NOMO-1 (cell line): ENCODE results near the gene IL16.
"Not testable (repeated sequence)": the region's sequence is repeated elsewhere in the genome, so short reads cannot be mapped to it uniquely, and the experiment has no call there.

Experiments used
- DNase-seq, 2 experiments: peaks; one replicate each; lab custom pipeline; 2025; ENCODE audit not compliant: unreplicated experiment in 2 of 2; lab: John Stamatoyannopoulos, UW

IL16 gene

DNA sequence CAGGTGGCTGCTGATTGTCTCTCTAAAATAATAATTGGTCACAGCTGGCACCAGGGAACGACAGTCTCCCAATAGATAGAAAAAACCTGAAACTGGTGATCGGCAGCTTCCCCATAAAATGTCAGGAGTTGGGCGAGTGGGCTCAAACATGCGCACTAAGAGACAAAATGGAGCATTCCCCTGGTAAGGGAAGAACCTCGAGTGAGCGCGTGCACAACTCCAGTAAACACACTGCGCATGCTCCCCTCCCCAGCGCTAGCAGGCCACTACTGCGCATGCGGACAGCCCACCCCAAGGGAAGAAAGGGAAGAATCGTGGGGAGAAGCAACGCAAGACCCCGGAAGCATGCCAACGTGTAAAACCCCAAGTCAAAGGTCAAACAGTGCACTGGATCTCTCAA, 134.9 kb downstream of the IL16 start:
- no peak for DNase-seq

DNA sequence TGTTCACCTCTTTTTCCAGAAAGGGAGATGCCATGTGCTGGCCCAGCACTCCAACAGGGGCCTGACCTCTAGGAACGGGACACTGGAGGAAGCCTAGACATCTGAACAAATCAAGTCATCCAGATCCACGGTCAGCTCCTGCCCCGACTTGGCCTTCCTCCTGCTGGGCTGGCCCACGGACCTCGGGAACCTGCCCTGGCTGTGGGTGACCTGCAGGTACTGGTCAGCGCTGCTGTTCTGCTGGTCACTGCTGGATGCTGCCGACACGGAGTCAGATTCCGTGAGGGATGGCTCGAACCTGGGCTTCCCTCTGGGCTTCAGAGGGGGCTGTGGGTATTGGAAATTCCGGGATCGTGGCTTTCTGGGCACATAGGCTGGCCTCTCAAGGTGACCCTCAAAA, 135.6 kb downstream of the IL16 start:
- DNase-seq, result no peak

DNA sequence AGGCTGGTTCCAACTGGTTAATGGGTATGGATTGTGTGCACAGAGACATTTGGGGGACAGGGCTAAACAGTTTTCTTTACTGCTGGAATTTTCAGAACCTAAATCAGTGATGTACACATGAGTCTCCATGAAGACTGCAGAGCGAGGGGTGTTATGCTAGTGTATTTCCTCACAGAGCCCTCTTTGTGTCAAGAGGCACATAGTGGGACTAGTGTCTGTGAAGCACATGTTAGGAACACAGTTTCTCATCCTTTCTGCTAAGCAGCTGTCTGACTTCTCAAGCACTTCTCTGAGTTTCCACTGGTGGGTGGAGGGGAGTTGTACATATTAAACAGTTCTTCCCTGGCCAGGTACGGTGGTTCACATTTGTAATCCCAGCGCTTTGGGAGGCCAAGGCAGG, 136.7 kb downstream of the IL16 start:
- DNase-seq, result no peak

DNA sequence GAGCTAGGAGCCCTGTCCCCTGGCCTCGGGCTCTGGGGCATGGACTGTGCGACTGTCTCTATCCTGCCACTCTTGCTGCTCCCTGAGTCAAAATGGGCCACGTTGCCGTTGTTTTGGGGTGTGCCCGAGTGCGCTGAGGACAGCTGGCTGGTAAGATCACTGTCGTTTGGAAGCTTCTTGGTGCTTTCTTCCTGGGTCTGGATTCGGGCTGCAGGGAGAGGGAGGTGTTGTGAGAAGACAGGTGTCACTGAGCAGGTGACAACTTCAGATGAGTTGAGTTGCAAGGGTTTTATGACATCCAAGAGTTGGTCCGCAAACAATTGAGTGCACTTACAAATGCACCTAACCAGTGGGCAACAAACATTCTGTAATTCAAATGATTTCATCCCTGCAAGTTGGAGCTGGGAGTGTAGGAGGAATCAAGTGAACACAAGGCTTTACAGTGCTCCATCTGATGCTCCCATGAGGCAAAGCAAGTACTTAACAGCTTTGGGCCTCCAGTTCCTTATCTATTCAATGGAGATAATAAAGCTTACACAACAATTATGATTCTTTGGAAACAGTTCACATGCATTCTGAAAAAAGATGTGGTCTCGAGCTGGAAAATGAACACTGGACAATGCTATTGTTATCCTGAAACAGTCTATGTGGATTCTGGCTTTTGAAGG, 138.2 kb downstream of the IL16 start:
- DNase-seq, result no peak

DNA sequence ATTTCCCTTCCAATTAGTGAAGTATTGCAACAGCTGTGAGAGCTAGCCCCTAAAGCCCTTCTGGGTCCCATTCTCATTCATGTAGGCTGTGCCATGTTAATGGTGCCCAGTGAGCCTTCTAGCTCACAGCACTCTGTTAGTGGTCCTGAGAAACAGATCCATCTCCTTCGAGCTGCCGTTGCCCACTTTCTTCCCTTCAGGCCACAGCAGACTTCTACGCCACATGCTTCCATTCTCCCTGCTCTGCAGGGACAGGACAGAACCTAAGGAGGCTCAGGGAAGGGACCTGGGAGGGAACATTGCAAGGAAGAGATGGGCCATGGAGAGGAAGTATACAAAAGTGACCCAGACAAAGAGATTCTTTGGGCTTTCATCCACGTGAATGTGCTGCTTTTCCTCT, 139.0 kb downstream of the IL16 start:
- DNase-seq, result no peak

DNA sequence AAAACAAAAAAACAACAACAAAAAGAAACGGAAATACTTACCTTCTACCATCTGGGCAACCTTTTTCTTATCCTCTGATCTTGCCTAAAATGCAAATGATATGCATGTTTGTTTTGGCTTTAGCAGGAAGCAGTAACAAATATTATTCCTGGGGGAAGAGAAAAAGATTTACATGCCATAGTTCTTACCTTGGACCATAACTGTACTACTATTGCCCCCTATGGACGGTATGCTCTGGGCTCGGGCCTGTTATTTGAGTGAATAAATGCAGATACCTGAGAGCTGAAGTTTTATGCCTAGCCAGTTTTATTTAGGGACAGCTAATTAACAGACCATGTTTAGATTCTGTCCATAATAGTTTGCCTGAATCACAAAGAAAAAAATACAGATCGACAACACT, 139.9 kb downstream of the IL16 start:
- no peak for DNase-seq

DNA sequence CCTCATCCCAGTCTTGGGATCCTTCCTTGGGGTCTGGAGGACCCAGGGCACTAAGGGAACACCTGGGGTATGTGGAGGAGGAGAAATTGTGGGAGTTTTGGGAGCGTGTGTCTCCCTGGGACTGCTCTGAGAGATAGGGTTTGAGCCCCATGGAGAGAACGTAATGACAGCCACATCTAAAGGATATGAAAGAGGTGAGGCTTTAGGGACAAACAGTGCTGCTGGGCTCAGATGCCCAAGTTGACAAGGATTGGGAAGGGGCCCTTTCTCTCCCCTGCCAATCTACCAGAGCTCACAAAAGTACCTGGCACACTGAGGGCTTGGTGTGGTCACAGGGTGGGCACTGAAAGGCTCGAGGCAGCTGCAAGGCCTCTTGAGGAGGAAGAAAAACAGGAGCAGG, 140.6 kb downstream of the IL16 start:
- no peak for DNase-seq

DNA sequence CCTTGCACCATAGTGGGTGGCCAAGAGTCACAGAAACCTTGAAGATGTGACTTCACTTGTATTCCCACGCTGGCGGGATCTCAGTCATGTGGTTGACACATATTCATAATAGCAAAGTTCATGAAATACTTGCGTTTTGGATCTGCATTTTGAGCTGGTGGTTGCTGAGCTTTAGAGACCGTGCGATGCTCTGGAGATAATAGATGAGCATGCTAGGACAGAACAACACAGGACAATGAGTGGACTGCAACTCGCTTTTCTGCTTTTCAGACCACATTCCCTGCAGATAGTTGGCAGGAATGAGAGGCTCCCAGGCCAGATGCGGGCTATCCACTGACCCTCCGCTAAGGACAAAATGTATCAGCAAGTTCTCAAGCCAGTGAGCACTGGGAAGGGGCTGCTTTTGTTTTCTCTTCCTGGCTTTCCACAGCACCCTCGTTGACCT, 141.1 kb downstream of the IL16 start:
- no peak for DNase-seq

DNA sequence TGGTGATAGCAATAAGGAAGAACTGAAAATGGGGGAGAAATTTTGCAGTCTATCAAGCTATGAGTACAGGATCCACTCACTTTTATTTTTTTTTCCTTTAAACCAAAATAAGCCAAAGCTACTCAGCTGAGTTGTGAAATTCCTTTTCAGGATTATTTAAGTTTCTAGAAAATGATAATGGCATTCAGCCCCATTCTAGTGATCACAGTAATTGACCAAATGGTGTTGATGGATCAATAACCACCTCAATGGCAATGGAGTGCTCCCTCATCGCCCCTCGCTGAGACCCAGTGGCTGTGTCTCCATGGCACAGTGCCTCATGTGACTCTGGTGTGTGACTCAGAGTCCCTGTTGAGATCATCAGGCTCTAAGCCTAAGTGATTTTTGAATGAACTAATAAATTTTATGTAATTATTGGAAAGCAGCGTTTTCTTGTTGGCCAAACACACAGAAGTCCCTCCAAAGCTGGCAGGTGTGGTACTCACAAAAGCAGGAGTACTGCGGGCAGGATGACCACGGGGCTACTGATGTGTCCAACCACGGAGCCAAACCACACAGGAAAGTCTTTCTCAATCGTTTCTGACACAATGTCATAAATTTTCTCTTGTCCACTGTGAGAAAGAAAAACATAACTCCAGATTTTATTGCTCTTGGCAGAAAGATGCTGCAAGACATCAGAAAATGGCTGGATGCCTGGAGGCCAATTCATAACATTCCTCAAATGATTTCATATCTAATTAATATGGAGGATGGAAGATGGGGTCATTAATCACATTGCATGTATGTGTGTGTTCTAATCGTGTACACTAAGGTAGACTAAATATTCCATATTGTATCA, 141.7 kb downstream of the IL16 start:
- DNase-seq, result peak; percentile 26 to 63

DNA sequence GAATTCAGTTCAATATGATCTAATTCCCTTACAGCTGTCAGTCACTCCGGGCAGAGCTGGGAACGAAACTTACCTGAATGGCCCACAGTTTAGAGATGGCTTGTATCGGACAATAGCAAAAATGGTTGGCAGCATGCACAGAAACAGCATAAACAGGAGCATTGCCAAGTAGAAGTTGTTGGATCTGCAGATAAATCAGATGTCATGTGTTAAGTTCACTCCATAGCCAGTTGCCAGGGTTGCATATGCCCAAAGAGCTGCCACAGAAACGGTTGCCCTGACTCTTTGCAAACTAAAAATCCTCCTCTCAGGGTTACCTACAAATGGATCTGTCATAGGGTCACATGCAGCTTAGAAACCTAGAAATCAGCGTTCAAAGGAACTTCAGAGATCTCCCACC, 142.6 kb downstream of the IL16 start:
- no peak for DNase-seq

DNA sequence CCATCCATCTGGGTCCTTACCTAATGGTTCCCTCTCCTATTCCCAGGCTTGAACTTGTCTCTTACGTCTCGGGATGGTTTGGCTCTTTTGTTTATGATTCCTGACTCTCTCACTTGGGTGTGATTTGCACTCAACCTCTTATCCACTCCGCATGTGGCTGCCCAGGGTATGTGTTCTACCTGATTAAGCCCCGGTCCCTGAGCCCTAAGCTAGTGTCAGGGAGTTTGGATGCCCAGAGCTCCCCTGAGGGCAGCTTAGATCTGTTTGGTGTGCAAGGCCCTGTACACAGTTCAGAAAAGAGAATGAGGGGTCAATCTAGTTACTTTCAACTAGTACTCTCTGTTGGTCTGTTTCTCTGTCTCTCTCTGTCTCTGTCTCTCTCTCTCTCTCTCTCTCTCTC, 143.2 kb downstream of the IL16 start:
- DNase-seq, result no peak

DNA sequence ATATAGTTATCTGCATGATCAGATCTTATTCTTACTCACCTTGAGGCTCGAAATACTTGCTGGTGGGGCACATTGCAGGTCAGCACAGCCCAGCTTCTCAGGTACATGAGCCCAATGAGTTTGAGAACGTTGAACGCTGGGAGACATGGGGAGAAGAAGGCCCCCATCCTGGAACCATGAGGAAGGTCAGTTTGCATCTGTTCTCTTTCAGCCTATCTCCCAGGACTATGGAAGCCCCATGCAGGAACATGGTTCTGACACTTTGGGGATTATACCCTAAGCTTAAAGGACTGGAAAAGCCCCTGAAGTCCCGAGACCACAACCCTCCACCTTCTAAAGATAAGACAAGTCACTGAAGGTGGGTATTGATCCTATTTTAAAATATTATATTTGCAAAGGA, 144.7 kb downstream of the IL16 start:
- no peak for DNase-seq

DNA sequence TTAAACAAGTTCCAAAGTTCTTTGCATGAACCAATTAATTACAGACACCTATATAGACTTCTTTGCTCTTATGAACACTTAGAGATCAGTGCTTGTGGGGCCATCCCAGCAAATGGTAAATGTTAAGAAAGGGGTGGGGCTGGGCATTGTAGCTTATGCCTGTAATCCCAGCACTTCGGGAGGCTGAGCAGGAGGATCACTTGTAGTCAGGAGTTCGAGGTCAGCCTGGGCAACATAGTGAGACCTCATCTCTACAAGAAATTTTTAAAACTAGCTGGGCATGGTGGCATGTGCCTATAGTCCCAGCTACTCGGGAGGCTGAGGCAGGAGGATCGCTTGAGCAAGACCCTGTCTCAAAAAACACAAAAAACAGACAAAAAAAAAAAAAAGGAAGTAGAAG, 146.7 kb downstream of the IL16 start:
- DNase-seq, result no peak

DNA sequence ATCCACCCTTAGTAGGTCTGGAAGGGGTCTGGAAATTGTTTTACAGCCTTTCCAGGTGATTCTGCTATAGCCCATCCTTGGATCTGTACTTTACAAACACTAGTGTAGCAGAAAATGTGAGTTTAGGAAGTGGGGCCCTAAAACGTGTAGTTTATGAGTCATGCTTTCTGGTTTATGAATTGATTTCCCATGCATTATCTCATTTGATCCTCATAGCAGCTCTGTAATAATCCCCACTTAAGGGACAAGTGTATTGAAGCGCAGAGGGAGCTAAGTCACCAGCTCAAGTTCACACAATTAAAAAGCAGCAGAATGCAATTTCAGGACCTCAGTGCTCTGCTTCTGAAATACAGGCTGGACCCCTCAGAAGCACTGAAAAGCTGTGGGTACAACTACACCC, 149.9 kb downstream of the IL16 start:
- DNase-seq, result no peak

DNA sequence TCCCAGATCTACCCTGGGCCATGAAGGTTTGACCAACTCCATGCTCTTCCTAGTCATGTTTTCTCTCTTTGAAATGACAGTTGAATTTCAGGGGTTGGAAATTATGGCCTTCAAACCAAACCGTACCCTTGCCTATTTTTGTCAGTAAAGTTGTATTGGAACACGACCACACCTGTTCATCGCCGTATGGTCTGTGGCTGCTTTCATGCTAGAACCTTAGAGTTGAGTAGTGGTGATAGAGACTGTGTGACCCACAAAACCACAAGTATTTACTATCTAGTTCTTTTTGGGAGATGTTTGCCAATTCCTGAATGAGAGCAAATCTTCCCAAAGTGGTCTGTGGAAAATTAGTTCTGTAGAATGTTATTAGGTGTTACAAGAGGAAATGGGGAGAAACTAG, 151.2 kb downstream of the IL16 start:
- no peak for DNase-seq

DNA sequence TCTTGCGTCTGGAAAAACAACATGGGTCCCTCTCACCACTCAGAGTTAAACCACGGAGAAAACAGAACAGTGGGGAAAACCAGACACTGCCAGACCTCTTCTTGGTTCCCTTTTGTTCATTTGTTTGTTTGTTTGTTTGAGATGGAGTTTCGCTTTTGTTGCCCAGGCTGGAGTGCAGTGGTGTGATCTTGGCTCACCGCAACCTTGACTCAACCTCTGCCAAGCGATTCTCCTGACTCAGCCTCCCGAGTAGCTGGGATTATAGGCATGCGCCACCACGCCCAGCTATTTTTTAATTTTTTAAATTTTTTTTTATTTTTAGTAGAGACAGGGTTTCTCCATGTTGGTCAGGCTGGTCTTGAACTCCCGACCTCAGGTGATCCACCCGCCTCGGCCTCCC, 152.0 kb downstream of the IL16 start:
- DNase-seq, result not testable (repeated sequence)

DNA sequence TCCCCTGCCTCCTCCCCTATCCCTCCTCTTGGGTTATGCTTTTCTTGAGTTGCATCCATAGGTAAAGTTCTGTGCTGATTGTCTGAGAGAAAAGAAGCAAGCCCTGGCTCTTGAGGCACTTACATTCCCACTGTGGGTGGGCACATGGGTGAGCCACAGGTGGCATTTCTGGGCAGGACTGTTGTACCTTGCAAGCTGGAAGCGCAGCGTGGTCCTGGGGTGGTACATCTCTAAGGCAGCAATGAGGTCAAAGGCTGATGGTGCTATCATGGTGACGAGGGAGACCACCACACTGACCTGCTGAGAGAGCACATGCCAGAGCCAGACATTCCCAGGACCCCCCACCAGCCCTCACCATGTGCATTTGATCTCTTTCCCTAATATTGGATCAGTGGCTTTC, 152.6 kb downstream of the IL16 start:
- no peak for DNase-seq

DNA sequence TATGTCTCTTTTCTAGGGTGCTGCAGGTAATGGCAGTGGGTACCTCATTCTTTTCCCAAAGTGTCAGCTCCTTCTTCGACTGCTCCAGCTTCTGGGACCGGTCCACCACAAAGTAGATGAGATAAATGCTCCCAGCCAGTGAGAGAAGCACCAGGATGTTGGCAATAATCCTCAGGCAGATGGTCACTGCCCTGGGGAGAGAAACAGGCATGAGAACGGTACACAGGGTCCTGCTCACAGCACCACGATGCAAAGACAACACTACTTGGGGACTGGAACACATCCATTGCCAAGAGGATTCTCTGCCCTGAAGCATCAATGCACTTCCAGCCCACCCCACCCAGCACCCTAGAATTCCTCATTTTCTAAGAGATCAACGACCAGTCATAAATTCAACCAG, 155.0 kb downstream of the IL16 start:
- no peak for DNase-seq

DNA sequence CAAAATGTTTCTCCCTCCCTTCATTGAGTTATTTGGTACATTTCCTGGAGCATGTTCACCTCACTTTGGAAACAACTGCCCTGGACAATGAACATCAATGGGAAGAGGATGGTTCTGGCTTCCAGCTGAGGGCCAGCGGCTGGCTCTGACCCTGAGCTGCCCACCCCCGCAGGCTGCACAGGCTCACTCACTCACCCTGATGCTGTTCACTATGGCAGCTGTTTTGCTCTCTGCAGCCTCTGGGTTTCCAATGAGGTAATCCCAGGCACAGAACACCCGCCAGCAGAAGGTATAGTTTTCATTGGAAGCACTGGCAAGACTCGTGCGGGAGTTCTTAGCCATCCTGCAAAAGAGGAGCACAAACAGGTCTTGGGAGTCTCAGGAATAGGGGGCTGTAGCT, 159.6 kb downstream of the IL16 start:
- no peak for DNase-seq

DNA sequence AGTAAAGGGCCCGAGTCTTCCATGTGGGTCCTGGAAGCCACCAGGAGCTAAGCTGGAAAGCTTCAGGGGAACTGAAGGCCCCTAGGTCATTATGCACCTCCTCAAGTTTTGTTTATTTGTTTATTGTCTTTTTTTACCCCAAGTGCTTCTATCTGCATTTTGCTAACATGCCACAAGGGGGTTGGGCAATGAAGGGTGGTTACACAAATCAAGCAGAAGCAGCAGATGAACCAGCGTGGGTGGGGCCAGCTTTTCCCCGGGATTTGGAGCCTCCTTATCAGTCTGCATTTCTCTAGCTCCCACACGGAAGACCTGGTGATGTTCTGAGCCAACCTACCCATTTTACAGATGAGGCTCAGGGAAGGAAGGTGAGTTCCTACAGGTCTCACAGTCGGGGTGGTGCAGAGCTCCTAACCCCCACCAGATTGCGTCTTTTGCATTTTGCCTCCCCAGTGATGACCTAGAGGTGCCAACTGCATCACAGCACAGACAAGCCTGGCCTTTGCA, 160.6 kb downstream of the IL16 start:
- DNase-seq, result no peak

DNA sequence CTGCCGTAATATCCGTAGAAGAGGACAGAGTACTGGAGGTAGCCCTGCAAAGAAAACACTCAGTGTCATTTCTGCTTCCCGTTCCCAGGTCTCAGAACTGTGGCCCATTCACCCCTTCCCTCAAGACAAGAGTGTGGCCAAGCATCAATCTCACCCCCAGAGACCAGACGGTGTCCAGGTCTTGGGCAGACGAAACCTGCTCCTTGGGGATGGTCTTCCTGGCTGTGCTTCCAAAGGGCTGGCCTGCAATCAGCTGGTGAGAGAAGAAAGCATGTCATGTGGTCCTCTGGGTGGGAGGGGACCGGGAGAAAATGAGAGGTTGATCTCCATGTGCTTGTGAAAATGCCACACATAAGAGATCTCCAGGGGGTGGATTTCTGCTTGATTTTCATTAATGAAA, 161.6 kb downstream of the IL16 start:
- DNase-seq, result no peak

DNA sequence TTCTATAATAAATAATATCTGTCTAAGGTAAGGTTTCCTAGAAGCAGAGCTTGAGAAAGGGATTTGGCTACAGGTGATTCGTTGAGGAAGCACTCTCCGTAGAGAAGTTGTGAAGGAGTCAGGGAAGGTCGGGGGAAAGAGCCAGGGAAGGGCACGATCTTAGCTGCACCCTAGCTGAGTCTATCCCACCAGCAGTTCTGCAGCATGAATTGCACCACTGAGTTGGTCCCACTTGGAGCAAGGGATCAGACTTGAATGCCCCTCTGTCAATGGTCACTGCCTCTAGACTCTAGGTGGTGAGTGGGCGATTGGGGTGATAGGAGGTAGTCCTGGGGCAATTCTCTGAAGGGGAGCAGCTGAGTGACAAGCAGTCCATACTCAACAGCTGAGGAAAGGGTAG, 163.8 kb downstream of the IL16 start:
- no peak for DNase-seq
